ENCODE data around the gene SPTBN1.

SPTBN1 gene

DNA sequence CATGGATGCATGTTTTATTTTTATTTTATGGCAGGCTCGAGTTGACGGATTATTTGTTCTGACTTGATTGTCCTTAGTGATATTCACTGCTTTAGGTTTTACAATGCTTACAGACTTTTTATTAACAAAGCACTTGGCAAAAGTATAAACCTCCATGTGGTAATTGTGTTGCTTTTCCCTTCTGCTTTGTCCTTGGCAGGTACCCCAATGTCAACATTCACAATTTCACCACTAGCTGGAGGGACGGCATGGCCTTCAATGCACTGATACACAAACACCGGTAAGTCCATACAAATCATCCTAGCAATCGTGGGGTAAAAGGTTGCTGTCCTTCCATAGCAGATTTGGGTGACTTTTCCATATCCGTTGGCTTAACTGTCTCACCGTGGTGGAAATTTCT, 161.3 kb downstream of the SPTBN1 start:
- DNase-seq, result no peak

DNA sequence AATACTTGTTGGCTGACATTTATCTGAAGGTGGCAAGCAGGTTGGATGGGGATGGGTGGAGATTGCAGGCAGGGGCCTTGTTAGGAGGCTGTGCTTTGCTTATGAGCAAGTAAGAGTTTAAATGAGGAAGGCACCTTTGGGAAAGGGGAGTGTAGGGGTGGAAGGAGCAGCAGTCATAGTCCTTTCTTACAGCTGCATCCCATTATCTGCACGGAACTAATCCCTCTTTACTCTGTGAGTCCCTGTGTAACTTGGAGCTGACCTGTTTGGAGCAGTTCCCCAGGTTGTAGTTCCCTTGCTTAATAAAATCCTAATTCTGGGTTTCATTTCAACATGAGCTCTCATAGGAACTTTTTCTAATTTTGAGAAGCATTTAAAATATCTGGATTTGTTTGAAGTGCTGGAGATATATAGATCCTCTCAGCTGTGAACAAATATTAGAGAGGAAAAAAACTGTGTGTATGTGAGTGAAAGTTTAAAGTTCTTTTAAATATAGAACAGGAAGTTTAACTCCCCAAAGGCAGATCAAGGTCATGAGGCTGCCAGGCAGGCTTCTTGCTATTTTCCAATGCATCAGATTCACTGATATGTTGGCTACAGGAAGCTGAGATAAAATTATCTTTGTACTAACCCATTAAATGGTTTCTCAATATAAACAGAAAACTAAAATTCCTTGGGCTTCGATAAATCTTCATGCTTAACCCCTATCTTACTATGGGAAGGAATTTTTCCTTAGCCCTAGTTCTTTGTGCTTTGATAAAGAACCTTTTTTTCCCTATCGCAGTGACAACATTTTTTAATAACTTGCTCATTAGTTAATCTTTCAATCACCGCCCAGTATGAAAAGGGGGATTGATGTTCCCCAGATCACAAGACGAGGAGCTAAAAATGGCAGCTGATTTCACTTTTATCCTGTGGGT, 162.8 kb downstream of the SPTBN1 start:
- DNase-seq, result no peak

DNA sequence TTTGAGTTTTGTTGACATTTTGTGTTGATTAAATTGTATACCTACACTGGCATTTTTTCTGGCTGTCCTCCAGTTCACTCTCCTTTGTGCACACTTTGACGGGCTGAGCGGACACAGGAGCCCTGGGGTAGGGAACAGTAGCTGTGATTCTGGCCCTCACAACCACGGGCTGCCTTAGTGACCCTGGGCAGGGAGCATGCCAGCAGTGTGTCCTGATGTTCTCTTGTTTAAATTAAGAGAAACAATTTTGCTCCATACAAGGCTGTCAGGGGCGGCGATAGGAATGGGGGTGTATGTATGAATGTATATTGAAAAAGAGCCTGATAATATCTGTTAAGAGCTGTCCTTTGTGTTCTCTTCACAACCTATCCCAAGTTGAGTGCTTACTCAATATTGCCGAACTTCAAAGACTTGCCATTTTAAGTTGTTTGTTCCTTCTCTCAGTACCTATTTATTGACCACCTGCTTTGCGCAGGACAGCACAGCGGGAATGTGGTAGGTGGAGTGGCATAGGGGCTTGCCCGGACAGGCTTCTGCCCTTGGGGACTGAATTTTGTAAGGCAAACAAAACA, 163.6 kb downstream of the SPTBN1 start:
- no peak for DNase-seq

DNA sequence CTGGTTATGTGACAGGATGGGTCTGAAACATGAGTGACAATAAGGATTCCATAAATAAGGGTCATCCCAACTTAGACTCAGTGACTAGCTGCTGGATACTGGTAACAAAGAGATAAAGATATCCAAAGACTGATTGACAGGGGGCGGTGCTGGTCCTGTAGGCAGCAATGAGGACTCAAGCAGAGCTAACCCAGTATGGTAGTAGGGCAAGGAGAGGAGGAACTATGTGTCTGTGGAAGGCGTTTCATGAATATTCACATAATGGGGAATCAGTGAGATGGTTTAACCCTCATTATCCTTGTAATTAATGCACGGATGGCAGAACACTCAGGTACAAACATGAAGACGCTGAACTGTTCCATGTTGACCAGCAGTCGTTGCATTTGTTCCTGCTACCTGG, 164.8 kb downstream of the SPTBN1 start:
- no peak for DNase-seq

DNA sequence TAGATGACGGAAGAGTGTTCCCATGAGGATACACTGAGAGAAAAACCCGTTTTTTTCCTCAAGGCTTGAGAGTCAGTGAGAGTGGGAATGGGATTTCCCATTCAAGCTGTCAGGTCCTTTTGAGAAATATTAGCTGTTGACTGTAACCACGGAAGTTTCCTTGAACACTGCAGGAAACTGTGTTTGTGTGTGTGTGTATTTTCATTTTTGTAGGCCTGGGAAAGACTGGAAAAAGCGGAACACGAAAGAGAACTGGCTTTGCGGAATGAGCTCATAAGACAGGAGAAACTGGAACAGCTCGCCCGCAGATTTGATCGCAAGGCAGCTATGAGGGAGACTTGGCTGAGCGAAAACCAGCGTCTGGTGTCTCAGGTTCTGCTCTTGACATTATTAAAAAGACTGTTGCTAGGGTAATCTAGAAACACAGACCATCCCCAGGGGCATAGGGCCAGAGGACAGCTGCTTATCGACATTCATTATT, 168.5 kb downstream of the SPTBN1 start:
- DNase-seq, result no peak

DNA sequence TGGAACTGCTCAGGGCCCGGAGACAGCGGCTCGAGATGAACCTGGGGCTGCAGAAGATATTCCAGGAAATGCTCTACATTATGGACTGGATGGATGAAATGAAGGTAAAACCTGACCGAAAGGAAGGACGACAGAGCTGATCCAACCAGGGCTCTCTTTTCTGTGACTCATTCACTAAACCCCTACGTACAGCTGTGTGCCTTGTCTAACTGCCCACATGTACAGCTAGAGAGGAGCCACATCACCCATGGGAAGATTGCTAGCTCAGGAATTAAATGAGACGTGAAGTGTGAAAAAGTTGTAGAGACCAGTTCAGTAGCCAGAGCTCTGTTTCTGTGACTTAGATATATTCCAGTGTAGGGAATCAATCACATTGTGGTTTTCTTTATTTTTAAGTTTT, 170.0 kb downstream of the SPTBN1 start:
- no peak for DNase-seq

DNA sequence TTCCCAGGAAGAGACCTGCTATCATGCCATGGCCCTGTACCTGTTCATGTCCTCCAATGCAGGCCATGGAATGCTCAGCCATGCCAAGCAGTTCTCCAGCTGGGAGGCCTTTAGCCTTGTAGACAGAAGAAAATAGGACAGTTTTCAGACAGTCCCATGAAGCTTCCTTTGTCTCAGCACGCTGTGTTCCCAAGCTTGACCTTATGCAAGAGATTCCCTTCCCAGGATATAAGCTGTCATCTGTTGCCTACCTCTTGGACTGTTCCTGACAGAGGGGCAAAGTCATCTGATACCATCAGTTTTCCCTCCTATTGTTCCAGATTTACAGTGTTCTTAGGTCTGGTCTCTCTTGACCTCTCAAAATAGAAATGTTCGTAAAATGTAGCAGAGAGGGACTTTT, 170.8 kb downstream of the SPTBN1 start:
- no peak for DNase-seq

DNA sequence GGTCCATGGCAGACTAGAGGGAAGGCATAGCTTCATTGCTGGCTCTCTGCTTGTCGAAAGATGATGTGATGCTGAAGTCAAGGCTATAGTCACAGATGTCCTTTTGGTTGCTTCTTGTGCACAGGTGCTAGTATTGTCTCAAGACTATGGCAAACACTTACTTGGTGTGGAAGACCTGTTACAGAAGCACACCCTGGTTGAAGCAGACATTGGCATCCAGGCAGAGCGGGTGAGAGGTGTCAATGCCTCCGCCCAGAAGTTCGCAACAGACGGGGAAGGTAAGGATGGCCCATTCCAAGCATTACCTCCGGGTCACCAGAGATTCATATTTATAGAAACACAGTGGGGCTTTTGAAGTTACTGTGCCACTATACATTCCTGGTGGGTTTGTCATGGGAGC, 171.8 kb downstream of the SPTBN1 start:
- DNase-seq, result no peak

DNA sequence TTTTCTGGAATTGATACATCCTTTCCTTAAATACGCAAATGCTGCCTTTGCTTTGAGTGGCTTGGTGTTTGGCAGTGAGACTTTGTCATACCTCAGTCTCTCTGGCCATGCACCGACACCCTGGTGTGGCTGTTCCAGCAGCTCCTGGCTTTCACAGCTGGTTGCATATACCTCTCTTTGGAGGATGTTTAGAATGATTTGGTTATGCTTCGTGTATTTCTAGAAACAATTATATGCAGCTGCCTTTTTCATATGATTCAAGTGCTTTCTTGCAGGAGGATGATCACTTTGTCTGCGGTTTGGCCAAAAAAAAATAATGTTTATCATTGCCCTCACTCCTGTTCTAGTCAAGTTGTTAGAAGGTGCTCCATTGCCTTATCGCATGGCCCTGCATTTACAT, 172.3 kb downstream of the SPTBN1 start:
- DNase-seq, result no peak

DNA sequence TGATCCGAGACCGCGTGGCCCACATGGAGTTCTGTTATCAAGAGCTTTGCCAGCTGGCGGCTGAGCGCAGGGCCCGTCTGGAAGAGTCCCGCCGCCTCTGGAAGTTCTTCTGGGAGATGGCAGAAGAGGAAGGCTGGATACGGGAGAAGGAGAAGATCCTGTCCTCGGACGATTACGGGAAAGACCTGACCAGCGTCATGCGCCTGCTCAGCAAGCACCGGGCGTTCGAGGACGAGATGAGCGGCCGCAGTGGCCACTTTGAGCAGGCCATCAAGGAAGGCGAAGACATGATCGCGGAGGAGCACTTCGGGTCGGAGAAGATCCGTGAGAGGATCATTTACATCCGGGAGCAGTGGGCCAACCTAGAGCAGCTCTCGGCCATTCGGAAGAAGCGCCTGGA, 172.8 kb downstream of the SPTBN1 start:
- no peak for DNase-seq

DNA sequence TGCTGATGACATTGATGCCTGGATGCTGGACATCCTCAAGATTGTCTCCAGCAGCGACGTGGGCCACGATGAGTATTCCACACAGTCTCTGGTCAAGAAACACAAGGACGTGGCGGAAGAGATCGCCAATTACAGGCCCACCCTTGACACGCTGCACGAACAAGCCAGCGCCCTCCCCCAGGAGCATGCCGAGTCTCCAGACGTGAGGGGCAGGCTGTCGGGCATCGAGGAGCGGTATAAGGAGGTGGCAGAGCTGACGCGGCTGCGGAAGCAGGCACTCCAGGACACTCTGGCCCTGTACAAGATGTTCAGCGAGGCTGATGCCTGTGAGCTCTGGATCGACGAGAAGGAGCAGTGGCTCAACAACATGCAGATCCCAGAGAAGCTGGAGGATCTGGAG, 173.3 kb downstream of the SPTBN1 start:
- no peak for DNase-seq

DNA sequence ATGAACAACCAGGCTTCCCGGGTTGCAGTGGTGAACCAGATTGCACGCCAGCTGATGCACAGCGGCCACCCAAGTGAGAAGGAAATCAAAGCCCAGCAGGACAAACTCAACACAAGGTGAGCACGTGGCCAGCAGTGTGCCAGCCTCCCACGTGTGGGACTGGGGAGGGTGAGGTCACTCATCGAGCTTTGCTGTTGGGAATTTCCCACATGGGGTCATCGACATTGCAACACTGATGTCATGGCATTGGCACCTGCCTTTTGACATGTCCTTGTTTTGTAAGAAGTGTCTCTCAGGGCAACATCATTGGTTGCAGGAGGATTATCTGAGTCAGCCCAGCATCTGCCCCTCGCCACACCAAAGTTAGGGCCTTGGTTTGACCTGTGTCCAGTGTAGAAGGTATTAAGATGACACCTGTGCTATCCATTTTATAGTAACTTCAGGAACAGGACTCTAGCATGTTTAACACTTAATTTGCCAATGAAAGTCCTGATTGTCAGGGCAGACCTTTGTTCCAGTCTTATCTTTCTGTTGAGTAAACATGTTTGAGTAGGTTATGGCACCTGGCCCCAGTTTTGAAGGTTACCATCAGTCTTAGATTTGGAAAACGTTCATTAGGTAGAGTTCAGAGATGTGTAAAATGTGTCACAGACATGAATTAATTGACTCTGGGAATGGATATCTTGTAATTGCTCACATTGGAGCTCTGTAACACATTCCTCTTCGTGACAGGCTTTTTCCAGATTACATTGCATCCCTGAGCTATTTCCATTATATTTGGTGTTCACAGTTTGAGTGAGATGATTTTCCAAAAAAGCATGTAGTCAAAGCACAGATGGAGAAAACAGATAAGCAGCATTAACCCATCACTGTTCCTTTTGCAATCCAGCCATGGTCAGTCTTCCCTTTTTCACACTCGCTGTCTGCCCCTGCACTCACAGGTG, 174.1 kb downstream of the SPTBN1 start:
- DNase-seq, result no peak

DNA sequence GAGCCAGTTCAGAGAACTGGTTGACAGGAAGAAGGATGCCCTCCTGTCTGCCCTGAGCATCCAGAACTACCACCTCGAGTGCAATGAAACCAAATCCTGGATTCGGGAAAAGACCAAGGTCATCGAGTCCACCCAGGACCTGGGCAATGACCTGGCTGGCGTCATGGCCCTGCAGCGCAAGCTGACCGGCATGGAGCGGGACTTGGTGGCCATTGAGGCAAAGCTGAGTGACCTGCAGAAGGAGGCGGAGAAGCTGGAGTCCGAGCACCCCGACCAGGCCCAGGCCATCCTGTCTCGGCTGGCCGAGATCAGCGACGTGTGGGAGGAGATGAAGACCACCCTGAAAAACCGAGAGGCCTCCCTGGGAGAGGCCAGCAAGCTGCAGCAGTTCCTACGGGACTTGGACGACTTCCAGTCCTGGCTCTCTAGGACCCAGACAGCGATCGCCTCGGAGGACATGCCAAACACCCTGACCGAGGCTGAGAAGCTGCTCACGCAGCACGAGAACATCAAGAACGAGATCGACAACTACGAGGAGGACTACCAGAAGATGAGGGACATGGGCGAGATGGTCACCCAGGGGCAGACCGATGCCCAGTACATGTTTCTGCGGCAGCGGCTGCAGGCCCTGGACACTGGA, 174.9 kb downstream of the SPTBN1 start:
- DNase-seq, result no peak

DNA sequence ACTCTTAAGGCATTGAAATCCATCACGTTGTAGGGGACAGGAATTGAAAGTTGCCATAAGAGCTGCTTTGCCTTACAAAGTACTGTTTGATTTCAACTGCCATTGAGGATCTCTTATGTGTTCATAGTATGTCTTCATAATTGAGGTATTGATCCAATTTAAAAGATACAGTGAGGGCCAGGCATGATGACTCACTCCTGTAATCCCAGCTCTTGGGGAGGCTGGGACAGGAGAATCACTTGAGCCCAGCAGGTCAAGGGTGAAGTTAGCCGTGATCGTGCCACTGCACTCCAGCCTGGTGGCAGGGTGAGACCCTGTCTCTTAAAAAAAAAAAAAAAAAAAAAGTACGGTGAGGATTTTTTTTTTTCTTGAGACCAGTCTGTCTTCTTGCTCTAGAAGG, 175.6 kb downstream of the SPTBN1 start:
- DNase-seq, result no peak

DNA sequence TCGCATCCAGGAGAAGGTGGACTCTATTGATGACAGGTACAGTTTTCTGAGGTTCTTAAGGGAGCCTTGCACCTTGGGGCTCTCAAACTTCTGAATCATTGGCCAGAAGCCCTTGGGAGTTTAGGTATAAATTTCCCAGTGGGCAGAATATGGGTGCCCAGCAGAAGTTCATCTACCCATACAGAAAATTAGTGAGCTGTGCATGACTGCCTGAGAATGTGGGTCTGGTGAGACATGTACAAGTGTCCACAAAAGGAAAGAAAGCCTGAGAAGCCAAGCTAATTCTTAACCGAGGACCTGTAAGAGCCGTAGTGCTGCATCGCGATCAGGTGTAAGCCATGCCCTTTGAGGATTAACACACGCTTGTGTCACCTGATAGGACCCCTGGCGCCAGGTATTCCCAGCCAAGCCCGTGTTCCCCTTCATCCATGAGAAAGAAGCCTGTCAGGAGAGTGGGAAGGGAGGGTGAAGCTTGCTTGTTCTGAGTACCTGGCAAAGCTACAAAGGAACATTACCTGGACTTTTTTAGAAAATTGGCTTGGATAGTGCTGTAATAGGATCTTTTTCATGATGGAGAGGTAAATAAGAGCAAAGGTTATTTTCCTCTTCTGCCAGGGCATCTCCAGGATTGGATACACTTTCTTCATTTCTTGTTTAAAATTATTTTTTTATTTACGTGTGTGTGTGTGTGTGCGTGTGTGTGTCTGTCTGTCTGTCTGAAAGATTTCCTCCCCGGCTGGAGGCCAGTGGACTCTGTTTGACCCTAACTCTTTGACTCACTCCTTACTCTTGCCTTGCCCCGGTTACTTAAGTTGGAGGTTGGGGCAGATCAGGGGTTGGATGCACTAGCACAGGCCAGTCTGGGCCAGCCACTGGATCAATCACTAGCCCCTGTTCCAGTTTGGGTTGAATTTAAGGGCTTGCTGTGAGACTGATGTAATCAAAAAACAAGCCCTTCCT, 176.9 kb downstream of the SPTBN1 start:
- no peak for DNase-seq

DNA sequence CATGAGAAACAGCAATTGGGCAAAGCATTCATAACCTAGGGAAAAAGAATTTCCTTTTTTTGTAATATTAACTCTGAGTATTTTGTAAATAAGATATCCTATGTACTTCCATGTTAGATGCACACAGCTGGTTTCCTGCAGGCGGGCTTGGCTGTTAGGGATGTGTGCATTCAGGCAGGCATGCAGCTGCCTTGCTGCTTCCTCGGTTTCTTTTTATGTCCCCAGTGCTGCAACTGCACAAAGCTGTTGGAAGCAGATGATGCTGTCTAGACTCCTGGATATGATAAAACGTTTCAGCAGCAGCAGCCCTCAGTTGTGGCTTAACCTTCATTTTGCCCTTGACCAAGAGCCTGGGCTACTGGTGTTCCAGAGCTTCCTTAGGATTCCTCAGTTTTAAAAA, 177.9 kb downstream of the SPTBN1 start:
- no peak for DNase-seq

DNA sequence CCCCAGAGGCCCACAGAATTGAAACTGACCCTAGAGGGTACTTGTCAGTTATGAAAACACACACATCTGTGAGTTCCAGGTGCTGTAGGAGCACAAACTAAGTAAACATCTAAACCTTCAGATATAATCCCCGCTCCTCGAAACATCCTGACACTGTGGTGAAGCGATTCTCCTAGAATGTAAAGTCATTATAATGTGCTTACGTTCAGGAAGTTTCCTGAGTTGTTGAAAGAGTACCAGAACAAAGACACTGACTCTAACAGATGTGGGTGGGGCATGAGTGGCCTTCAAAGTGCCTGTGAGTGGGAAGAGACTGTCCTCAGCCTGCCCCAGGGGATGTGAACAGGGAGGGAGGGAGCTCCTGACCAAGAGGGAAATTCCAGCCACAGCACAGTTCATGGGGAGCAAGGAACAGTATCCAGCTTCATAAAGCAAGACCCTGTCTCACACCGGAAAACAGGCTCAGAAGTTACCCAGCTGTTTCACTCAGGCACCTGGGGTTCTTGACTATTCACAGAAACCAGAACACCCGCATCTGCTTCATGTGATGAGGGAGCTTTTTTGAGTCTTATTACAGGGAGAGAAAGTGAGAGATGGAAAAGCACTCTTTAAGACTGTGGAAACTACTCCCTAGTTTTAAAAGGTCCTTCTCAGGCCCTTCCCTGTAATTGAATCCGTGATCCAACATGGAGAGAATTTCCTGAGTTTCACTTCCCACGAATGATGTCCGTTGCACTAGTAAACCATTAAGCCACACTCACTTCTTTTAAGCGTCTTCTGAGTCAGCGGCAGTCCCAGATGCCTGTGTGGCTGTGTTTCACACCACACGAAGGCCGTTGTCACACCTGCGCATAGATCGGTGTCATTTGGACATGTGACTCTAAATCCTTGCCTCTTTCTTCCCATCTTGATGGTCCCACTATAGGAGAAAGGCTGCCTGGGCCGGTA, 178.7 kb downstream of the SPTBN1 start:
- DNase-seq, result no peak

DNA sequence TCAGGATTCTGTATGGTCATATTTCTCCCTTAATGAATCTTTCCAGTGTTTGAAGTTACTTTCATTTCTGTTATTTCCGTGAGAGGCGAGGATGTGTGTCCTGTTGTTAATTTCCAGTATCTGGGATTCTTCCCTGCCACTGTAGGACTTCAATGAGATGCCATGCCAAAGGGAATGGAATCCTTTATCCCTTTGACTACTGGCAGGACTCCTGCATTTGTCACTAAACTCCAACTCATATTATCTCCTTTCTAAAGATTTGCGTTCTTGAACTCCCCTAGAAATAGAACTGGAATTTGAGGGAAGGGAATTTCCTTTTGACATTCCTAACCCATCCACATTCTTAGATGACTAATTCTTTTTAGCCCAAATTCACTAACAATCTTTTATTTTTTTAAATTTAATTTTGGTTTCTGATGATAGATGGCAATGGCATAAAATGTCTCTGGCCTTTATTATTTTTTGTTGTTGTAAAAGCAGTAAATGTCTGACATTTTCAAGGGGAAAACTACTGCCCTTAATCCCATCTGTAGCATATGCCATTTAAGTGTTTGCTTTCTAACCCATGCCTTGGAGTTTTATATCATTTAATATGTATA, 179.5 kb downstream of the SPTBN1 start:
- no peak for DNase-seq

DNA sequence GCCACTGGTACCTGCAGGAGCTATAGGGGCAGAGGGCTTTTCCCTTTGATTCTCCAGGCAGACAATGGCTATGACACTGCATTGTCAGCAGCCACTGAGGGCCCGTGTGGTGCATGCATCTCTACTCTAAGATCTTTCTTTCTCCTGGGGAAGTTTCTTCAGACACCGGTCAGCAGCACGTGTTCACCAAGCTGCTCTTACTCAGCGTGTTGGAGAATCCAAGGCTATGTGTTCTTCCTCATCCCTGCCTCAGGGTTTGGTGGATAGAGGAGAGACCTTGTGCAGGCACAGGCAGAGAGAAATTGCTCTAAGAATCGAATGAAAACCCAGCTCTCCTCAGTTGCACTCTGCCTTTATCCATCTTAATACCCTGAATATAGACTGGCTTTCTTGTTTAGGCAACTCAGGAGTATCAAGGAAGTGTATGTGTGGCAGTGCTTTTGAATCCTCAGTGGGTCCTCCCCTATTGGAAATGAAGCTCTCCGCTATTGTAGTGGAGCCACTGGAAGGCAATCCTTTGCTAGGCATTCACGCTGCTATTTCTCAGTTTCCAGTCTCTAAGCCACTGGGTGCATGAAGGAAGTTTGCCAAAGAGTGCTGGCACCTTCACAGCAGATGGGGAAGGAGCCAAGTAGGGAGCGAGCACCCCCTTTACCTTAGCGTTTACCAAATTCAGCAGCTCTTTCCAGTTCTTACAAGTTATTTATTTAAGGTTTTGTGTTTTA, 180.4 kb downstream of the SPTBN1 start:
- DNase-seq, result no peak

Measured in NCI-H345 (cell line).